DND-41 (cell line): Measurements from ENCODE around the gene ERCC2.

Source experiments
- ATAC-seq: fragments of 200-7000 bp; cut with Tn5 transposase; 3 replicates; pipeline ENCODE4 v1.9.1; 2021; ENCODE audit warnings: low read depth; ENCODE audit not compliant: insufficient read depth
- DNase-seq: peaks from one replicate; pipeline ENCODE4 v3.0.0-alpha.2; 2020
- H2AFZ ChIP-seq: 2 replicates; pipeline ENCODE4 v1.6.0; 2012; ENCODE audit warnings: low read depth, low read length
- H3K27ac ChIP-seq: 2 replicates; pipeline ENCODE4 v1.5.1; 2012; ENCODE audit warnings: low read length, inconsistent platforms
- H3K27me3 ChIP-seq: fragments of 200-600 bp; sonication (generic); 2 replicates; pipeline ENCODE4 v1.6.0; 2012; ENCODE audit warnings: low read length, mild to moderate bottlenecking, inconsistent platforms; ENCODE audit not compliant: insufficient read depth, poor library complexity
- H3K36me3 ChIP-seq: 2 replicates; pipeline ENCODE4 v1.5.1; 2012; ENCODE audit warnings: low read length, inconsistent platforms; ENCODE audit not compliant: insufficient read depth
- H3K4me1 ChIP-seq: 2 replicates; pipeline ENCODE4 v1.5.1; 2012; ENCODE audit warnings: mild to moderate bottlenecking, low read length; ENCODE audit not compliant: insufficient read depth
- H3K4me2 ChIP-seq: 2 replicates; pipeline ENCODE4 v1.6.0; 2012; ENCODE audit warnings: mild to moderate bottlenecking, moderate library complexity, low read length, inconsistent platforms; ENCODE audit not compliant: insufficient read depth
- H3K4me3 ChIP-seq, 2 experiments: fragments of 200-600 bp in 1 of 2; shearing (Covaris generic) in 1 of 2; 2 replicates each; pipeline ENCODE4 v1.5.1; 2012 to 2016; ENCODE audit warnings: inconsistent platforms in 2 of 2, low read length in 2 of 2, mild to moderate bottlenecking in 2 of 2, low read depth in 1 of 2, moderate library complexity in 1 of 2
- H3K79me2 ChIP-seq: 2 replicates; pipeline ENCODE4 v1.6.0; 2012; ENCODE audit warnings: low read length, inconsistent platforms; ENCODE audit not compliant: insufficient read depth
- H3K9ac ChIP-seq: 2 replicates; pipeline ENCODE4 v1.6.0; 2012; ENCODE audit warnings: low read depth, mild to moderate bottlenecking, inconsistent platforms, low read length, moderate library complexity
- H3K9me3 ChIP-seq: 2 replicates; pipeline ENCODE4 v1.5.1; 2012; ENCODE audit warnings: low read length, moderate library complexity, mild to moderate bottlenecking, inconsistent platforms; ENCODE audit not compliant: insufficient read depth, severe bottlenecking
- H4K20me1 ChIP-seq: 2 replicates; pipeline ENCODE4 v1.6.0; 2012; ENCODE audit warnings: low read length; ENCODE audit not compliant: insufficient read depth
- EZH2 ChIP-seq: IDR thresholded peaks from 3 replicates; pipeline ENCODE4 v1.6.1; 2012; ENCODE audit warnings: borderline replicate concordance, low read depth, mild to moderate bottlenecking, moderate library complexity, low read length, inconsistent platforms; ENCODE audit not compliant: severe bottlenecking
- TF ChIP-seq, protein P1 (sequence below): IDR thresholded peaks from 2 replicates; pipeline ENCODE4 v1.5.1; 2012; ENCODE audit warnings: borderline replicate concordance, low read length, moderate library complexity, mild to moderate bottlenecking; ENCODE audit not compliant: poor library complexity, severe bottlenecking; ENCODE audit errors: extremely low read depth

The ERCC2 gene

DNA sequence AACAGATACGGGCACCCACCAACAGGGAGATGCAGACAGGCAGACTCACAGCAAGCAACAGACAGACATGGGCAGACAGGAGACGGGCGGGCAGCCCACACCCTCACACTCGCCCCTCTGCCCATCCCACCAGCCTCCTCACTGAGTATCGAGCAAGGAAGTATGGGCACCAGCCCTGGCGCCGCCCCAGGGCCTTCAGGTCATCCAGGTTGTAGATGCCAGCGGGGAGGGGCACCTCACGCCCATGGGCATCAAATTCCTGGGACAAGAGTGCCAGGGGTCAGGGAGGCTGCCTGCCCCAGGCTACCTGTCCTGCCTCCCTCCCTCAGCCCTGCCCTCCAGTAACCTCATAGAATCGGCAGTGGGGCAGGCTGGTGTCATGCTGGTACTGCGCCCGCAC, 5.7 kb downstream of the ERCC2 start:
- H3K9me3 ChIP-seq: no peaks in the 10 kb centered on the region
- no peak for DNase-seq
- no peak overlapping the region for H3K27ac ChIP-seq
- no peak overlapping the region for H2AFZ ChIP-seq
- peaks cover 16% of the 10 kb centered on the region for H3K4me1 ChIP-seq
- TF ChIP-seq, protein P1, sequence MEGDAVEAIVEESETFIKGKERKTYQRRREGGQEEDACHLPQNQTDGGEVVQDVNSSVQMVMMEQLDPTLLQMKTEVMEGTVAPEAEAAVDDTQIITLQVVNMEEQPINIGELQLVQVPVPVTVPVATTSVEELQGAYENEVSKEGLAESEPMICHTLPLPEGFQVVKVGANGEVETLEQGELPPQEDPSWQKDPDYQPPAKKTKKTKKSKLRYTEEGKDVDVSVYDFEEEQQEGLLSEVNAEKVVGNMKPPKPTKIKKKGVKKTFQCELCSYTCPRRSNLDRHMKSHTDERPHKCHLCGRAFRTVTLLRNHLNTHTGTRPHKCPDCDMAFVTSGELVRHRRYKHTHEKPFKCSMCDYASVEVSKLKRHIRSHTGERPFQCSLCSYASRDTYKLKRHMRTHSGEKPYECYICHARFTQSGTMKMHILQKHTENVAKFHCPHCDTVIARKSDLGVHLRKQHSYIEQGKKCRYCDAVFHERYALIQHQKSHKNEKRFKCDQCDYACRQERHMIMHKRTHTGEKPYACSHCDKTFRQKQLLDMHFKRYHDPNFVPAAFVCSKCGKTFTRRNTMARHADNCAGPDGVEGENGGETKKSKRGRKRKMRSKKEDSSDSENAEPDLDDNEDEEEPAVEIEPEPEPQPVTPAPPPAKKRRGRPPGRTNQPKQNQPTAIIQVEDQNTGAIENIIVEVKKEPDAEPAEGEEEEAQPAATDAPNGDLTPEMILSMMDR: no peak
- no peak for TF ChIP-seq EZH2
- peaks cover 9% of the 10 kb centered on the region; the same call in 1 of the 2 replicates for H4K20me1 ChIP-seq
- no peak overlapping the region for H3K9ac ChIP-seq
- no peaks in the 10 kb centered on the region for H3K27me3 ChIP-seq
- no peak overlapping the region for H3K4me3 ChIP-seq
- H3K36me3 ChIP-seq: peaks cover 53% of the 10 kb centered on the region
- H3K4me2 ChIP-seq: no peak overlapping the region
- ATAC-seq: no peak
- peaks cover 12% of the 10 kb centered on the region for H3K79me2 ChIP-seq

DNA sequence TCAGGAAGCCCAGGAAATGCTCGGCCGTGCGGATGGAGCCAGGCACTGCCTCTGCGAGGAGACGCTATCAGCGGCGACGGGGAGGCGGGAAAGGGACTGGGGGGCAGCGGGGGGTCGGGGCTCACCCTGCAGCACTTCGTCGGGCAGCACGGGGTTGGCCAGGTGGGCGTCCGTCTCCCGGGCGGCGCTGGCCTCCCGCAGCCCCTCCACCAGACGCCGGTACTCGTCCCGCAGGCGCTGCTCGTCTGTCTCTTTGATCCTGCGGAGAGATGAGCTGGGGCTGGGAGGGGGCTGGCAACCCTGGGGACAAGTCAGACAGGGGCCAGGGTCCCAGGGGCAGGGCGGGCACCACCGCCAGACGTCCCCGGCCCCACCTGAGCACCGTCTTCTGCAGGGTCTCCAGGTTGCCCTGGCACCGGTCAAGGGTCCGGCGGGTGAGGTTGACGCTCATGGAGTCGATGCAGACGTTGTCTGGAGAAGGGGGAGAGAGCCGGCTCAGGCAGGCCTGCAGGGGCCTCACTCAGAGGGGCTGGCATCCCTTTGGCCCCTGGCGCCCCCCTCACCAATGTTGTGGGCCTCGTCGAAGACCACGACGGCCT, 6.4 kb downstream of the ERCC2 start:
- H3K4me1 ChIP-seq: peaks cover 9% of the 10 kb centered on the region
- TF ChIP-seq, protein P1: no peak
- TF ChIP-seq EZH2: no peak
- H3K36me3 ChIP-seq: peaks cover 60% of the 10 kb centered on the region
- H2AFZ ChIP-seq: no peak overlapping the region
- ATAC-seq (no peak), DNase-seq (no peak)
- H3K27ac ChIP-seq: no peak overlapping the region
- no peak overlapping the region for H3K9ac ChIP-seq
- H4K20me1 ChIP-seq: peaks cover 9% of the 10 kb centered on the region; the same call in 1 of the 2 replicates
- H3K4me2 ChIP-seq: no peak overlapping the region
- H3K9me3 ChIP-seq: no peaks in the 10 kb centered on the region
- H3K27me3 ChIP-seq: no peaks in the 10 kb centered on the region
- peaks cover 8% of the 10 kb centered on the region; the same call in 1 of the 2 replicates for H3K79me2 ChIP-seq
- no peak overlapping the region for H3K4me3 ChIP-seq

DNA sequence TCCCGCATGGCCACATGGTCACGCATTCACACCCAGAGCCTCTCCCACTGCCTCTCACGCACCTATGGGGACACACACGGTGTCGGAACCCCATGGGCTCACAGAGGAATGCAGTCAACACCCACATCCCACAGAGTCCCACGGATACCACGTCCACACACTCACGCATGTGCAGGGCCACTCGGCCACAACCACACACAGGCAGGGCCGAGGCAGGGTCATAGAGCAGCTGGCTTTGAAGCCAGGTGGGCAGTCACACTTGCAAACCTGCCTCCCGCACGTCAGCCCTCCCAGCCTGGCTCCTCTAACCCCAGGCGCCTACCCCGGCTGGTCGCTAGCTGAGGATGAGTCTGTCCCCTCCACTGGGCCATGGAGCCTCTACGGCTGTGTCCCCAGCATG, 8.1 kb downstream of the ERCC2 start:
- Histone ChIP-seq H4K20me1 (peaks cover 10% of the 10 kb centered on the region; the same call in 1 of the 2 replicates), H3K9ac (no peak overlapping the region), H3K79me2 (no peaks in the 10 kb centered on the region), H3K27ac (no peak overlapping the region), H2AFZ (no peak overlapping the region), H3K9me3 (no peaks in the 10 kb centered on the region), H3K36me3 (peaks cover 57% of the 10 kb centered on the region), H3K4me1 (no peaks in the 10 kb centered on the region), H3K27me3 (no peaks in the 10 kb centered on the region), H3K4me2 (no peak overlapping the region), H3K4me3 (no peak overlapping the region)
- TF ChIP-seq, protein P1: no peak
- TF ChIP-seq EZH2: no peak
- ATAC-seq: no peak
- DNase-seq: no peak
